GM12878 (cell line): ENCODE measurements around the gene PPP1R11. TPM values are rescaled to one million over a fixed set of nuclear protein-coding genes. Genes with fewer than 3 reads are reported as not detected.
"Not testable (repeated sequence)": the region's sequence is repeated elsewhere in the genome, so short reads cannot be mapped to it uniquely, and the experiment has no call there.

Experiments
- ATAC-seq: fragments of 200-7000 bp; cut with Tn5 transposase; 3 replicates; pipeline ENCODE4 v1.9.1; 2020; ENCODE audit warnings: mild to moderate bottlenecking, moderate library complexity
- BruUV-seq: library from RNA; stranded (reverse); fragments of 400-500 nt; replicated peaks from 2 replicates; lab custom pipeline; 2021; lab: Mats Ljungman, UMichigan
- CTCF ChIA-PET: fragments of 300-600 bp; sonication (Branson Sonifier 250); formaldehyde crosslinking; extraction: SDS; loops from one replicate; lab custom pipeline; 2021; ENCODE audit warnings: inconsistent platforms; lab: Yijun Ruan, JAX
- POLR2A ChIA-PET: fragments of 350-600 bp; formaldehyde crosslinking; extraction: SDS; loops from one replicate; lab custom pipeline; 2021; ENCODE audit warnings: inconsistent platforms; lab: Charles Lee
- RAD21 ChIA-PET: fragments of 300-600 bp; sonication (Branson Sonifier 250); formaldehyde crosslinking; loops from one replicate; lab custom pipeline; 2023; ENCODE audit warnings: antibody characterized with exemption; ENCODE audit not compliant: unreplicated experiment; lab: Charles Lee
- SMC1A ChIA-PET: fragments of 300-600 bp; sonication (Branson Sonifier 250); formaldehyde crosslinking; loops from one replicate; lab custom pipeline; 2023; ENCODE audit not compliant: unreplicated experiment, uncharacterized antibody; lab: Charles Lee
- DNase-seq: peaks from one replicate; pipeline ENCODE4 v3.0.0-alpha.2; 2011; ENCODE audit warnings: low read depth, low spot score
- FAIRE-seq: peaks from 3 replicates; lab custom pipeline; 2011; peaks lifted over from hg19 to GRCh38; lab: Jason Lieb, UNC
- H2AFZ ChIP-seq: 2 replicates; pipeline ENCODE4 v1.6.0; 2011; ENCODE audit warnings: low read depth, low read length, control low read depth; ENCODE audit not compliant: control insufficient read depth
- H3K27ac ChIP-seq: 2 replicates; pipeline ENCODE4 v1.5.1; 2011; ENCODE audit warnings: control low read depth; ENCODE audit not compliant: control insufficient read depth, insufficient read depth
- H3K27me3 ChIP-seq, 2 experiments: replicated peaks in 1 of 2; 2 replicates each; pipeline versions ENCODE4 v1.6.0 to v1.6.1; 2011; ENCODE audit warnings: low read length in 1 of 2; ENCODE audit not compliant: control insufficient read depth in 2 of 2, insufficient read depth in 2 of 2
- H3K36me3 ChIP-seq, 2 experiments: 2 replicates each; pipeline ENCODE4 v1.5.1; 2011; ENCODE audit warnings: low read length in 1 of 2; ENCODE audit not compliant: control insufficient read depth in 2 of 2, insufficient read depth in 2 of 2
- H3K4me1 ChIP-seq: 2 replicates; pipeline ENCODE4 v1.6.1; 2011; ENCODE audit warnings: mild to moderate bottlenecking, low read length, moderate library complexity, mixed read lengths; ENCODE audit not compliant: control insufficient read depth, insufficient read depth
- H3K4me2 ChIP-seq: 2 replicates; pipeline ENCODE4 v1.6.0; 2011; ENCODE audit warnings: control low read depth; ENCODE audit not compliant: control insufficient read depth, insufficient read depth
- H3K4me3 ChIP-seq: fragments of 200-600 bp; sonication (generic); 2 replicates; pipeline ENCODE4 v1.5.1; 2016
- H3K79me2 ChIP-seq: 2 replicates; pipeline ENCODE4 v1.6.0; 2011; ENCODE audit warnings: low read length; ENCODE audit not compliant: control insufficient read depth, insufficient read depth
- H3K9ac ChIP-seq: 2 replicates; pipeline ENCODE4 v1.8.0; 2011; ENCODE audit warnings: low read length, control low read depth, mixed read lengths; ENCODE audit not compliant: control insufficient read depth, insufficient read depth
- H3K9me3 ChIP-seq: replicated peaks from 3 replicates; pipeline ENCODE4 v1.5.1; 2011; ENCODE audit warnings: mild to moderate bottlenecking, low read length; ENCODE audit not compliant: control insufficient read depth, insufficient read depth
- H4K20me1 ChIP-seq: 2 replicates; pipeline ENCODE4 v1.6.0; 2011; ENCODE audit not compliant: control insufficient read depth, insufficient read depth
- JUND ChIP-seq: IDR thresholded peaks from 2 replicates; pipeline ENCODE4 v1.6.1; 2012; ENCODE audit warnings: low read depth, mild to moderate bottlenecking, low read length, improper control_type of control experiment, moderate library complexity
- NFXL1 ChIP-seq: fragments of 450-650 bp; IDR thresholded peaks from 2 replicates; pipeline ENCODE4 v1.6.1; 2017; ENCODE audit warnings: antibody characterized with exemption, mild to moderate bottlenecking, borderline replicate concordance
- PAX8 ChIP-seq: fragments of 450-650 bp; IDR thresholded peaks from 2 replicates; pipeline ENCODE4 v1.6.1; 2017; ENCODE audit warnings: mild to moderate bottlenecking, moderate library complexity
- STAT1 ChIP-seq: fragments of 450-650 bp; conservative IDR thresholded peaks from 2 replicates; pipeline ENCODE4 v1.6.1; 2014; ENCODE audit warnings: antibody characterized with exemption, mild to moderate bottlenecking
- SUZ12 ChIP-seq: fragments of 200-600 bp; sonication (generic); IDR thresholded peaks from one replicate; pipeline ENCODE4 v1.6.1; 2018; ENCODE audit warnings: antibody characterized with exemption, mild to moderate bottlenecking; ENCODE audit not compliant: unreplicated experiment
- ZSCAN29 ChIP-seq: fragments of 450-650 bp; IDR thresholded peaks from 2 replicates; pipeline ENCODE4 v1.6.1; 2017; ENCODE audit warnings: mild to moderate bottlenecking, moderate library complexity
- WGBS: methylation state at CpG from one replicate; pipeline ENCODE4 v1.1.6; 2016; ENCODE audit warnings: low lambda C conversion rate; ENCODE audit not compliant: insufficient replicate concordance, insufficient coverage; ENCODE audit errors: missing lambda C conversion rate; 5-methylcytosine and 5-hydroxymethylcytosine counted together
- in situ Hi-C: fragments of 300-500 bp; cut with MboI; formaldehyde crosslinking; loops from 9 replicates; pipeline ENCODE4 v1.14.3; 2018; ENCODE audit warnings: mixed read lengths
- intact Hi-C: fragments of 100-400 bp; cut with micrococcal nuclease; formaldehyde crosslinking; loops from one replicate; pipeline ENCODE4 v1.14.2; 2022; ENCODE audit not compliant: unreplicated experiment
- polyA plus RNA-seq, 11 experiments: library from polyadenylated mRNA; depleted of rRNA in 4 of 11; unstranded in 6 of 11; stranded (reverse) in 5 of 11; fragments of >200 nt; fragmentation: Nextera tagmentation in 4 of 11; fragmentation: Illumina TruSeq in 1 of 11; extraction: Ambion mirVana in 4 of 11; extraction: Trizol in 1 of 11; gene quantifications; 1 replicate in 1 of 11; 2 replicates in 10 of 11; pipeline versions ENCODE4 v1.2.1 to v1.2.3, GENCODE V29; 2011 to 2016; ENCODE audit warnings: inconsistent platforms in 2 of 11, missing spikeins in 2 of 11, low read depth in 1 of 11
- small RNA-seq: library from RNA; depleted of rRNA; stranded (forward); fragments of <200 nt; gene quantifications from one replicate; pipeline ENCODE3, GENCODE V24; 2014
- total RNA-seq, 4 experiments: library from RNA; depleted of rRNA in 3 of 4; stranded (reverse); fragments of >200 nt in 3 of 4; fragmentation: Illumina TruSeq in 1 of 4; extraction: Trizol in 1 of 4; gene quantifications; 2 replicates each; pipeline versions ENCODE4 v1.2.1 to v1.2.3, GENCODE V29; 2013 to 2021

The PPP1R11 gene
- total and polyA plus RNA-seq, 10 of the 15 experiments (the other 5 are each of a cell fraction or from before 2014, with no cell fraction given): 12.6 to 56.1 (median 33.5) TPM

DNA sequence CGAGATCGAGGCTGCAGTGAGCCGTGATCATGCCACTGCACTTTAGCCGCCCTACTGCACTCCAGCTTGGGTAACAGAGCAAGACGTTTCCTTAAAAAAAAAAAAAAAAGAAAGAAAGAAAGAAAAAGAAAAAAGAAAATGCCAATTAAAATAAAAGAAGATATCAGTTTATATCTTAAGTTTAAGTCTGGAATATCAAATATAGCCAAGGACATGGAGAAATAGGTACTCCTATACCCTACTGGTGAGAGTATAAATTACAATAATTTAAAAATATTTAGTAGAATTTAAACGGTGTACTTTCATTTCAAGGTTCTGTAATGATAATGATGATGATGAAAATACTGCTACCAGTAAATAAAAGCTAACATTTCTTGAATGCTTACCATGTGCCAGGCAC, 49.7 kb downstream of the PPP1R11 start (continued):
- no peak for TF ChIP-seq ZSCAN29
- TF ChIP-seq SUZ12: no peak
- TF ChIP-seq NFXL1: no peak
- no peak for TF ChIP-seq PAX8
- TF ChIP-seq JUND: no peak
- no peak for TF ChIP-seq STAT1

GRCh38 chr6:30118691-30119090, 51.7 kb downstream of the PPP1R11 start:
- H4K20me1 ChIP-seq, H3K4me3 ChIP-seq, in situ Hi-C loops, DNase-seq, H3K4me2 ChIP-seq, H3K9me3 ChIP-seq, H3K27ac ChIP-seq, H3K79me2 ChIP-seq, H3K9ac ChIP-seq, FAIRE-seq, BruUV-seq, H2AFZ ChIP-seq, H3K27me3 ChIP-seq, H3K4me1 ChIP-seq, intact Hi-C loops, ATAC-seq, H3K36me3 ChIP-seq: not testable (repeated sequence)
- RAD21 ChIA-PET: interaction anchor here (1.0 to 1.9 kb wide), 3 partner anchors 11 to 17 kb away, joined by 3 to 6 read pairs (median 3); no protein-coding TSS in a partner anchor
- CTCF ChIA-PET: interaction anchor here (1.0 to 2.0 kb wide), 3 partner anchors 9 to 15 kb away, joined by 3 to 16 read pairs (median 7); no protein-coding TSS in a partner anchor
- SMC1A ChIA-PET: interaction anchor here (0.7 to 2.1 kb wide), 4 partner anchors 11 to 15 kb away, joined by 4 to 14 read pairs (median 4); no protein-coding TSS in a partner anchor
- WGBS: 50% methylated on average over 5 of the region's 5 CpGs
- POLR2A ChIA-PET: interaction anchor here (0.6 kb wide), 1 partner anchor 67 kb away, joined by 3 read pairs; no protein-coding TSS in a partner anchor

Small RNA genes within 50 kb of the gene (small RNA-seq; reads per million reads assigned to genes)
- not detected for gene RF02218
- not detected for gene RF02219
- gene RF02220: not detected

Other genes starting within 250 kb of the PPP1R11 start
Only the 7 nearest of the 9 such genes appear.
- gene HLA-A, start 124.7 kb upstream of the PPP1R11 start, total RNA-seq (2014; rRNA removed): 1,155 and 1,166 TPM in 2 replicates
- gene HLA-A, start 124.7 kb upstream of the PPP1R11 start, total RNA-seq (2014; rRNA removed; fragmentation: Illumina TruSeq; extraction: Trizol): 455 and 468 TPM in 2 replicates
- 928 and 1,003 TPM in 2 replicates for gene HLA-A, start 124.7 kb upstream of the PPP1R11 start, total RNA-seq (2021)
- gene HLA-A, start 124.7 kb upstream of the PPP1R11 start, polyA plus RNA-seq (2011; rRNA removed): 490 and 959 TPM in 2 replicates
- gene HLA-A, start 124.7 kb upstream of the PPP1R11 start, polyA plus RNA-seq (2014; fragmentation: Illumina TruSeq; extraction: Trizol): 255 and 382 TPM in 2 replicates
- gene HLA-A, start 124.7 kb upstream of the PPP1R11 start, polyA plus RNA-seq (2014; fragmentation: Nextera tagmentation; extraction: Ambion mirVana): 100 to 1,000 TPM; 129 to 329 TPM
- 1,078 and 1,263 TPM in 2 replicates for gene HLA-A, start 124.7 kb upstream of the PPP1R11 start, polyA plus RNA-seq (2014; rRNA removed)
- gene HLA-A, start 124.7 kb upstream of the PPP1R11 start, polyA plus RNA-seq (2016; fragmentation: Nextera tagmentation; extraction: Ambion mirVana): 100 to 1,000 TPM; 699 to 799 TPM
- 61.9 and 66.5 TPM in 2 replicates for gene POLR1H, start 5.9 kb upstream of the PPP1R11 start, total RNA-seq (2014; rRNA removed)
- 62.7 and 63.0 TPM in 2 replicates for gene POLR1H, start 5.9 kb upstream of the PPP1R11 start, total RNA-seq (2014; rRNA removed; fragmentation: Illumina TruSeq; extraction: Trizol)
- gene POLR1H, start 5.9 kb upstream of the PPP1R11 start, total RNA-seq (2021): 47.4 and 50.6 TPM in 2 replicates
- gene POLR1H, start 5.9 kb upstream of the PPP1R11 start, polyA plus RNA-seq (2011; rRNA removed): 60.5 and 88.9 TPM in 2 replicates
- gene POLR1H, start 5.9 kb upstream of the PPP1R11 start, polyA plus RNA-seq (2014; fragmentation: Illumina TruSeq; extraction: Trizol): 30.7 and 54.0 TPM in 2 replicates
- gene POLR1H, start 5.9 kb upstream of the PPP1R11 start, polyA plus RNA-seq (2014; fragmentation: Nextera tagmentation; extraction: Ambion mirVana): 100 to 1,000 TPM; 154 to 160 TPM
- 59.9 and 67.5 TPM in 2 replicates for gene POLR1H, start 5.9 kb upstream of the PPP1R11 start, polyA plus RNA-seq (2014; rRNA removed)
- gene POLR1H, start 5.9 kb upstream of the PPP1R11 start, polyA plus RNA-seq (2016; fragmentation: Nextera tagmentation; extraction: Ambion mirVana): 100 to 1,000 TPM in 1 of 2 experiments, 10 to 100 TPM in 1; 99.5 to 108 TPM
- not detected in 2 replicates for gene RNF39, start 8.6 kb downstream of the PPP1R11 start, total RNA-seq (2014; rRNA removed)
- gene RNF39, start 8.6 kb downstream of the PPP1R11 start, total RNA-seq (2014; rRNA removed; fragmentation: Illumina TruSeq; extraction: Trizol): not detected in 2 replicates
- not detected in 2 replicates for gene RNF39, start 8.6 kb downstream of the PPP1R11 start, total RNA-seq (2021)
- gene RNF39, start 8.6 kb downstream of the PPP1R11 start, polyA plus RNA-seq (2011; rRNA removed): not detected in 2 replicates
- not detected in 2 replicates for gene RNF39, start 8.6 kb downstream of the PPP1R11 start, polyA plus RNA-seq (2014; fragmentation: Illumina TruSeq; extraction: Trizol)
- gene RNF39, start 8.6 kb downstream of the PPP1R11 start, polyA plus RNA-seq (2014; fragmentation: Nextera tagmentation; extraction: Ambion mirVana): not detected
- gene RNF39, start 8.6 kb downstream of the PPP1R11 start, polyA plus RNA-seq (2014; rRNA removed): 0.04 TPM in 1 of 2 replicates, not detected in the other
- under 1 TPM in 1 of 2 experiments, not detected in 1; 0.11 TPM for gene RNF39, start 8.6 kb downstream of the PPP1R11 start, polyA plus RNA-seq (2016; fragmentation: Nextera tagmentation; extraction: Ambion mirVana)
- gene TRIM31, start 45.9 kb downstream of the PPP1R11 start, total RNA-seq (2014; rRNA removed): 0.11 and 0.22 TPM in 2 replicates
- 0.09 and 0.31 TPM in 2 replicates for gene TRIM31, start 45.9 kb downstream of the PPP1R11 start, total RNA-seq (2014; rRNA removed; fragmentation: Illumina TruSeq; extraction: Trizol)
- 0.18 and 0.35 TPM in 2 replicates for gene TRIM31, start 45.9 kb downstream of the PPP1R11 start, total RNA-seq (2021)
- 17.4 and 20.5 TPM in 2 replicates for gene TRIM31, start 45.9 kb downstream of the PPP1R11 start, polyA plus RNA-seq (2011; rRNA removed)
- 0.47 and 0.57 TPM in 2 replicates for gene TRIM31, start 45.9 kb downstream of the PPP1R11 start, polyA plus RNA-seq (2014; fragmentation: Illumina TruSeq; extraction: Trizol)
- gene TRIM31, start 45.9 kb downstream of the PPP1R11 start, polyA plus RNA-seq (2014; fragmentation: Nextera tagmentation; extraction: Ambion mirVana): under 1 TPM in 1 of 2 experiments, not detected in 1; 0.09 TPM
- gene TRIM31, start 45.9 kb downstream of the PPP1R11 start, polyA plus RNA-seq (2014; rRNA removed): 0.33 and 0.41 TPM in 2 replicates
- not detected for gene TRIM31, start 45.9 kb downstream of the PPP1R11 start, polyA plus RNA-seq (2016; fragmentation: Nextera tagmentation; extraction: Ambion mirVana)
- gene TRIM40, start 68.9 kb downstream of the PPP1R11 start, total RNA-seq (2014; rRNA removed): 0.05 TPM in 1 of 2 replicates, not detected in the other
- not detected in 2 replicates for gene TRIM40, start 68.9 kb downstream of the PPP1R11 start, total RNA-seq (2014; rRNA removed; fragmentation: Illumina TruSeq; extraction: Trizol)
- gene TRIM40, start 68.9 kb downstream of the PPP1R11 start, total RNA-seq (2021): not detected in 2 replicates
- gene TRIM40, start 68.9 kb downstream of the PPP1R11 start, polyA plus RNA-seq (2011; rRNA removed): not detected in 2 replicates
- gene TRIM40, start 68.9 kb downstream of the PPP1R11 start, polyA plus RNA-seq (2014; fragmentation: Illumina TruSeq; extraction: Trizol): not detected in 2 replicates
- gene TRIM40, start 68.9 kb downstream of the PPP1R11 start, polyA plus RNA-seq (2014; fragmentation: Nextera tagmentation; extraction: Ambion mirVana): not detected
- not detected in 2 replicates for gene TRIM40, start 68.9 kb downstream of the PPP1R11 start, polyA plus RNA-seq (2014; rRNA removed)
- gene TRIM40, start 68.9 kb downstream of the PPP1R11 start, polyA plus RNA-seq (2016; fragmentation: Nextera tagmentation; extraction: Ambion mirVana): not detected
- not detected in 2 replicates for gene TRIM10, start 94.0 kb downstream of the PPP1R11 start, total RNA-seq (2014; rRNA removed)
- not detected in 2 replicates for gene TRIM10, start 94.0 kb downstream of the PPP1R11 start, total RNA-seq (2014; rRNA removed; fragmentation: Illumina TruSeq; extraction: Trizol)
- not detected in 2 replicates for gene TRIM10, start 94.0 kb downstream of the PPP1R11 start, total RNA-seq (2021)
- gene TRIM10, start 94.0 kb downstream of the PPP1R11 start, polyA plus RNA-seq (2011; rRNA removed): 0.01 and 0.04 TPM in 2 replicates
- gene TRIM10, start 94.0 kb downstream of the PPP1R11 start, polyA plus RNA-seq (2014; fragmentation: Illumina TruSeq; extraction: Trizol): not detected in 2 replicates
- not detected for gene TRIM10, start 94.0 kb downstream of the PPP1R11 start, polyA plus RNA-seq (2014; fragmentation: Nextera tagmentation; extraction: Ambion mirVana)
- not detected in 2 replicates for gene TRIM10, start 94.0 kb downstream of the PPP1R11 start, polyA plus RNA-seq (2014; rRNA removed)
- gene TRIM10, start 94.0 kb downstream of the PPP1R11 start, polyA plus RNA-seq (2016; fragmentation: Nextera tagmentation; extraction: Ambion mirVana): not detected
- not detected in 2 replicates for gene TRIM15, start 96.3 kb downstream of the PPP1R11 start, total RNA-seq (2014; rRNA removed)
- gene TRIM15, start 96.3 kb downstream of the PPP1R11 start, total RNA-seq (2014; rRNA removed; fragmentation: Illumina TruSeq; extraction: Trizol): not detected in 2 replicates
- 0.08 TPM in 1 of 2 replicates, not detected in the other for gene TRIM15, start 96.3 kb downstream of the PPP1R11 start, total RNA-seq (2021)
- 0.29 TPM in 1 of 2 replicates, not detected in the other for gene TRIM15, start 96.3 kb downstream of the PPP1R11 start, polyA plus RNA-seq (2011; rRNA removed)
- not detected in 2 replicates for gene TRIM15, start 96.3 kb downstream of the PPP1R11 start, polyA plus RNA-seq (2014; fragmentation: Illumina TruSeq; extraction: Trizol)
- not detected for gene TRIM15, start 96.3 kb downstream of the PPP1R11 start, polyA plus RNA-seq (2014; fragmentation: Nextera tagmentation; extraction: Ambion mirVana)
- not detected in 2 replicates for gene TRIM15, start 96.3 kb downstream of the PPP1R11 start, polyA plus RNA-seq (2014; rRNA removed)
- not detected for gene TRIM15, start 96.3 kb downstream of the PPP1R11 start, polyA plus RNA-seq (2016; fragmentation: Nextera tagmentation; extraction: Ambion mirVana)